ENCODE data around the gene JMJD6. TPM values are rescaled to one million over a fixed set of nuclear protein-coding genes. Genes with fewer than 3 reads are reported as not detected.
"Not testable (repeated sequence)": the region's sequence is repeated elsewhere in the genome, so short reads cannot be mapped to it uniquely, and the experiment has no call there.

Gene JMJD6
- polyA plus RNA-seq, 1 donor: 32.7 TPM

DNA sequence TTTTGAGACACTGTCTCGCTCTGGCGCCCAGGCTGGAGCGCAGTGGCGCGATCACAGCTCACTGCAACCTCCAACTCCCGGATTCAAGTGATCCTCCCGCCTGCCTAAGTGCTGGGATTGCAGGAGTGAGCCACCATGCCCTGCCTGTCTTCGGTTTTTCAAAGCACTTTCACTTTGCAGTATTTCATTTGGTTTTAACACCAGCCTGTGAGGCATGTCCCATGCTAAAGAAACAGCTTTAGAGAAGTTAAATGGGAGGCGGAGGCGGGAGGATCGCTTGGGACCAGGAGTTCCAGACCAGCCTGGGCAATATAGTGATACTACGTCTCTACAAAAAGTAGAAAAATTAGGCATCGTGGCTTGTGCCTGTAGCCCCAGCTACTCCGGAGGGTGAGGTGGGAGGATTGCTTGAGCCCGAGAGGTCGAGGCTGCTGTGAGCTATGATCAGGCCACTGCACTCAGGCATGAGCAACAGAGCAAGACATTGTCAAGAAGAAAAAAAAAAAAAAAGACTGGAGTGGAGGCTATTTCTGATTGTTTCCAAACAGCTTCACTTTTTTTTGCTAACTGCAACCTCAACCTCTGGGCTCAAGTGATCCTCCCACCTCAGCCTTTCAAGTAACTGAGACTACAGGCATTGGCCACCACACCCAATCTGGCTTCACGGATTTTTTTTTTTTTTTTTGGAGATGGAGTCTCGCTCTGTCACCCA is 1.5 kb upstream of the JMJD6 start:
- no peaks in the 10 kb centered on the region for H3K27me3 ChIP-seq (ENCODE audit: control insufficient read depth, insufficient read depth, low read length)
- peak in 1 of 2 donors; percentile 46 for DNase-seq
- peaks cover 30% of the 10 kb centered on the region for H3K36me3 ChIP-seq (ENCODE audit: control insufficient read depth, insufficient read depth, low read length)
- peak overlapping the region; percentile 93 for H3K4me3 ChIP-seq (ENCODE audit: low read length)
- no peaks in the 10 kb centered on the region for H3K9me3 ChIP-seq (ENCODE audit: control insufficient read depth, low read depth, low read length)
- peaks cover 24% of the 10 kb centered on the region for H3K4me1 ChIP-seq (ENCODE audit: control insufficient read depth, insufficient read depth, low read length)
- 82% methylated on average over 3 of the region's 18 CpGs for WGBS (ENCODE audit: insufficient coverage, low lambda C conversion rate)
- H3K27ac ChIP-seq (ENCODE audit: low read length): peak overlapping the region; percentile 100

GRCh38 chr17:76726776-76727718 is 641 bp upstream of the JMJD6 start, which contains the start of gene METTL23:
Gene METTL23 (plus strand): TSS chr17:76726839. CDS start chr17:76729711, 2,872 bp downstream.
- H3K27ac ChIP-seq (ENCODE audit: low read length): peak within 1 kb of the TSS; percentile 100
- no peaks in the 10 kb centered on the region for H3K9me3 ChIP-seq (ENCODE audit: control insufficient read depth, low read depth, low read length)
- peaks cover 22% of the 10 kb centered on the region for H3K4me1 ChIP-seq (ENCODE audit: control insufficient read depth, insufficient read depth, low read length)
- no peaks in the 10 kb centered on the region for H3K27me3 ChIP-seq (ENCODE audit: control insufficient read depth, insufficient read depth, low read length)
- DNase-seq: peak; percentile 79 to 86
- peaks cover 32% of the 10 kb centered on the region for H3K36me3 ChIP-seq (ENCODE audit: control insufficient read depth, insufficient read depth, low read length)
- peak within 1 kb of the TSS; percentile 93 for H3K4me3 ChIP-seq (ENCODE audit: low read length)
- WGBS (ENCODE audit: insufficient coverage, low lambda C conversion rate): no CpG with 5 or more reads among the region's 71 CpGs

DNA sequence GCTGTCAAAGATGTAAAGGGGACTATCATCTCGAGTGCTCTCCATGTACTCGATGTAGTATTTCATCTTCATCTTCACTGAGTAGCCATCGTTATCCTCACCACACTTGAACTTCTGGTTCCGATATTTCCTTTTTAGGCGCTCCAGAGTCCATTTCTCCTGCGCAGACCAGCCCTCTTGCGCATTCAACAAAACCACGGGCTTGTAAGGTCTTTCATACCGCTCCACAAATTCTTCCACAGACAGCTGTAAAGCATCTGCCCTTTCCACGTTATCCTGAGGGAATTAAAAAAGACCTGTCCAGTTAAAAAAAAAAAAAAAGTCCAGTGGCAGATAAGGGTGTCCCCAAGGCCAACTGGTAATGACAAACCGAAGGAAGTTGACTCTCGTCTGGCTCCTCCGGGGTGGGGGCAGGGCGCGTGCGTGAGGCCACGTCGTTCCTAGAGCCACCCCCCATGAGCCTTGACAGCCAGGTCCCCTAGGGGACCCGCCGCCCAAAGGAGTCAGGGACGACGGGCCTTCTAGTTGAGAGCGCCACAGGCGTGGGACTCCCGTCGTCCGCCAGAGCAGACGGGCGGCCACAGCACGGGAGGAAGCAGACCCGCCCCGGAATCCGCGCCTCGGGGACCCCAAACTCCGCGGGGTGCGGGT is 701 bp downstream of the JMJD6 start:
- Histone ChIP-seq H3K27ac (ENCODE audit: low read length) (peak overlapping the region; percentile 100), H3K9me3 (ENCODE audit: control insufficient read depth, low read depth, low read length) (no peaks in the 10 kb centered on the region), H3K27me3 (ENCODE audit: control insufficient read depth, insufficient read depth, low read length) (no peaks in the 10 kb centered on the region), H3K4me3 (ENCODE audit: low read length) (peak overlapping the region; percentile 93), H3K4me1 (ENCODE audit: control insufficient read depth, insufficient read depth, low read length) (peaks cover 22% of the 10 kb centered on the region), H3K36me3 (ENCODE audit: control insufficient read depth, insufficient read depth, low read length) (peaks cover 42% of the 10 kb centered on the region)
- 13% methylated on average over 4 of the region's 38 CpGs for WGBS (ENCODE audit: insufficient coverage, low lambda C conversion rate)
- DNase-seq: peak; percentile 68 to 88

DNA sequence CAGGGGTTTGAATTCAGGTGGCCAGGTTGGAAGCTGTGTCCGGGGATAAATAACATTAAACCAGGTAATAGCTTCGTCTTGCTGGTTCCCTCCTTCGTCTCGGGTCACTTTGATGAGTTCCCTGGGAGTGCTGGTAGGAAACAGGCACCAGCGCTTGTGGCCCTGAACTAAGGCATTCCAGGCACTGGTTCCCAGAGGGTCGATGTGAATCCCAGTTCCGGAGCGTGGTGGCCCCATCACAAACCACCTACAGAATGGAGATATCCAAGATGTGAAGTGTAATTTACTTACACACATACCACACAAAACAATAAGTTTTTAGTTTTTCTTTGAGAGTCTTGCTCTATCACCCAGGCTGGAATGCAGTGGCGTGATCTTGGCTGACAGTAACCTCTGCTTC is 2.6 kb downstream of the JMJD6 start:
- no CpG with 5 or more reads among the region's 9 CpGs for WGBS (ENCODE audit: insufficient coverage, low lambda C conversion rate)
- Histone ChIP-seq H3K27me3 (ENCODE audit: control insufficient read depth, insufficient read depth, low read length) (no peaks in the 10 kb centered on the region), H3K4me3 (ENCODE audit: low read length) (no peak overlapping the region), H3K9me3 (ENCODE audit: control insufficient read depth, low read depth, low read length) (no peaks in the 10 kb centered on the region), H3K4me1 (ENCODE audit: control insufficient read depth, insufficient read depth, low read length) (peaks cover 22% of the 10 kb centered on the region), H3K27ac (ENCODE audit: low read length) (no peak overlapping the region), H3K36me3 (ENCODE audit: control insufficient read depth, insufficient read depth, low read length) (peaks cover 56% of the 10 kb centered on the region)
- DNase-seq: no peak

DNA sequence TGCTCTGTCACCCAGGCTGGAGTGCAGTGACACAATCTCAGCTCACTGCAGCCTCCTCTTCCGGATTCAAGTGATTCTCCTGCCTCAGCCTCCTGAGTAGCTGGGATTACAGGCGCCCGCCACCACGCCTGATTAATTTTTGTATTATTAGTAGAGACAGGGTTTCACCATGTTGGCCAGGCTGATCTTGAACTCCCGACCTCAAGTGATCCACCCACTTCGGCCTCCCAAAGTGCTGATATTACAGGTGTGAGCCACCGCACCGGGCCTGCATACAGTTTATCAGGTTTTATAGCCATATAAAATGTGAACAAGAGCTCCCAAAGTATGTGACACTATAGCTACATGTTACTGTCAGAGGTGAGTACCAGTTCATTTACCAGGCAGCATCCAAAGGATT is 3.4 kb downstream of the JMJD6 start:
- not testable (repeated sequence) for H3K27me3 ChIP-seq (ENCODE audit: control insufficient read depth, insufficient read depth, low read length); DNase-seq; H3K4me3 ChIP-seq (ENCODE audit: low read length); H3K27ac ChIP-seq (ENCODE audit: low read length); H3K9me3 ChIP-seq (ENCODE audit: control insufficient read depth, low read depth, low read length)
- Histone ChIP-seq H3K4me1 (ENCODE audit: control insufficient read depth, insufficient read depth, low read length) (peaks cover 19% of the 10 kb centered on the region), H3K36me3 (ENCODE audit: control insufficient read depth, insufficient read depth, low read length) (peaks cover 65% of the 10 kb centered on the region)
- WGBS (ENCODE audit: insufficient coverage, low lambda C conversion rate): no CpG with 5 or more reads among the region's 8 CpGs

DNA sequence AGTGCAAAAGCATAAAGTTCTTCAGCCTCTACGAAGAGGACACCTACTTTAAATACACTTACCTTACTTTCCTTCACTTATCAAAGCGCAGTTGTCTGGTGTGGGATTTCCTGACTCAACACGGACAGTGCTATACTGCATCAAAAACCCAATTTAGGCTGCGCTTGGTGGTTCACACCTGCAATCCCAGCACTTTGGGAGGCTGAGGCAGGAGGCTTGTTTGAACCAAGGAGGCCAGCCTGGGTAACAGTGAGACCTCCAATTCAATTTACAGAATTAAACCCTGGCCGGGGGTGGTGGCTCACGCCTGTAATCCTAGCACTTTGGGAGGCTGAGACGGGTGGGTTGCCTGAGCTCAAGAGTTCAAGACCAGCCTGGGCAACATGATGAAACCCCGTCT is 4.1 kb downstream of the JMJD6 start:
- 83% methylated on average over 1 of the region's 8 CpGs for whole genome bisulfite sequencing (ENCODE audit: insufficient coverage, low lambda C conversion rate)
- DNase-seq: no peak
- Histone ChIP-seq H3K27me3 (ENCODE audit: control insufficient read depth, insufficient read depth, low read length) (no peaks in the 10 kb centered on the region), H3K9me3 (ENCODE audit: control insufficient read depth, low read depth, low read length) (no peaks in the 10 kb centered on the region), H3K36me3 (ENCODE audit: control insufficient read depth, insufficient read depth, low read length) (peaks cover 71% of the 10 kb centered on the region), H3K27ac (ENCODE audit: low read length) (no peak overlapping the region), H3K4me1 (ENCODE audit: control insufficient read depth, insufficient read depth, low read length) (peaks cover 12% of the 10 kb centered on the region), H3K4me3 (ENCODE audit: low read length) (no peak overlapping the region)

DNA sequence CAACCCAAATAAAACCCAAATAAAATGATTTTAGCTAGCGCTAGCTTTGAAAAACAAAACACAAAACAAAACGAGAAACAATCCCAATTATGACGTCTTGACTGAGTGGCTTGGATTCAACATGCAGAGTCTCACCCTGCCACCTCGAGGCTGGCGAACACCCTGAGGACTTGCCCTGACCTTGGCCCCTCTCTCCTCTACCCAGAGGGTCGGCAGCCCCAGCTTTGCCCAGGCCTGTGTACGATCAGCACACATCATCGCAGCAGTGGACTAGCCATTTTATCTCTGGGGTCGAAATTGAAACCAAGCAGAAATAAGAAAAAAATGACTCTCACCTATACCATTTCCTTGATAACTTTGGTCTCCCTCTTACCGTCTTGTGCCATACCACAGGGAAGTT is 4.9 kb downstream of the JMJD6 start:
- WGBS (ENCODE audit: insufficient coverage, low lambda C conversion rate): no CpG with 5 or more reads among the region's 10 CpGs
- H3K27ac ChIP-seq (ENCODE audit: low read length): no peak overlapping the region
- peaks cover 79% of the 10 kb centered on the region for H3K36me3 ChIP-seq (ENCODE audit: control insufficient read depth, insufficient read depth, low read length)

DNA sequence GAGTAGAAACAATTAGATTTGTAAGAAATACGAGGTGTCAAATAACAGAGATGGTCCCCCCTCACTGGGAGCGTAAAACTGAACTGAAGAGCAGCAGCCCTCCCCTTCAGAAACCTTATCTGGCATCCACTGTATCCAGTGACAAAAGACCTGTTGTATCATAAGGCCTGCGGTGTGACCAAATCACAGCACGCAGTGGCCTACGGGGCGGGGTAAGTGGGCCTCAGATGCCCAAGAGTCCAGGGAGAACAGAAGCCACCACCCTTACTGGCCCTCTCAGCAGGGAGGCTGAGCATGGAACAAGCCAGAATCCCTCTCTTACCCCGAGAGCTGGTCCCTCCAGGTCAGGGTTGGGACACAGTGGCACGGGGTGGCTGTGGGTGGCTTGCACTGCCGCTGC is 5.5 kb downstream of the JMJD6 start:
- H3K4me1 ChIP-seq (ENCODE audit: control insufficient read depth, insufficient read depth, low read length): peaks cover 20% of the 10 kb centered on the region
- no peak overlapping the region for H3K27ac ChIP-seq (ENCODE audit: low read length)
- H3K27me3 ChIP-seq (ENCODE audit: control insufficient read depth, insufficient read depth, low read length): no peaks in the 10 kb centered on the region
- H3K4me3 ChIP-seq (ENCODE audit: low read length): no peak overlapping the region
- no peaks in the 10 kb centered on the region for H3K9me3 ChIP-seq (ENCODE audit: control insufficient read depth, low read depth, low read length)
- DNase-seq: no peak
- peaks cover 84% of the 10 kb centered on the region for H3K36me3 ChIP-seq (ENCODE audit: control insufficient read depth, insufficient read depth, low read length)
- WGBS (ENCODE audit: insufficient coverage, low lambda C conversion rate): 100% methylated on average over 1 of the region's 9 CpGs

More for the DNA sequence above, 4.9 kb downstream of the JMJD6 start:
- no peak for DNase-seq
- Histone ChIP-seq H3K4me3 (ENCODE audit: low read length) (no peak overlapping the region), H3K9me3 (ENCODE audit: control insufficient read depth, low read depth, low read length) (no peaks in the 10 kb centered on the region), H3K4me1 (ENCODE audit: control insufficient read depth, insufficient read depth, low read length) (peaks cover 18% of the 10 kb centered on the region), H3K27me3 (ENCODE audit: control insufficient read depth, insufficient read depth, low read length) (no peaks in the 10 kb centered on the region)

GRCh38 chr17:76720211-76720610 is 6.2 kb downstream of the JMJD6 start:
- no peak for DNase-seq
- no peaks in the 10 kb centered on the region for H3K9me3 ChIP-seq (ENCODE audit: control insufficient read depth, low read depth, low read length)
- no peaks in the 10 kb centered on the region for H3K27me3 ChIP-seq (ENCODE audit: control insufficient read depth, insufficient read depth, low read length)
- H3K27ac ChIP-seq (ENCODE audit: low read length): no peak overlapping the region
- H3K4me1 ChIP-seq (ENCODE audit: control insufficient read depth, insufficient read depth, low read length): peaks cover 15% of the 10 kb centered on the region
- peaks cover 92% of the 10 kb centered on the region for H3K36me3 ChIP-seq (ENCODE audit: control insufficient read depth, insufficient read depth, low read length)
- 80% methylated on average over 1 of the region's 9 CpGs for WGBS (ENCODE audit: insufficient coverage, low lambda C conversion rate)
- H3K4me3 ChIP-seq (ENCODE audit: low read length): no peak overlapping the region

DNA sequence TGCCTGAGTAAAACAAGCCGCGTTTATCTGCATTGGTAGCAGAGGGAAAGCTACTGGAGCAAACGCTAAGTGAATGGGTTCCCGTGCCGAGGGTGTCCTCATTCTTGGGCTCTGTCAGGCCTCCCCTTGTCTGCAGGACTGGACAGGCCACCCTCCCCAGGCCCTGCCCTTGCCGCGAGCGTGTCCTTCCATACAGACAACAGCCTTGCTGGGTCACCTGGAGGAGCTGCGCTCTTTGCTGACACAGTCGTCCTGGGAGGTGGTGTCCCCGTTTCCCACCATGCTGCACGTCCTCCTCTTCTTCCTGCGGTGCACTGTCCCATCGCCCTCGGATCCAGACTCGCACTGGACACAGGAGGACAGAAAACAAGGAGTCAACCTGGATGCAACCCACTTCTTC is 7.9 kb downstream of the JMJD6 start:
- H3K36me3 ChIP-seq (ENCODE audit: control insufficient read depth, insufficient read depth, low read length): peaks cover 88% of the 10 kb centered on the region

More for the DNA sequence above, 7.9 kb downstream of the JMJD6 start:
- Histone ChIP-seq H3K27ac (ENCODE audit: low read length) (no peak overlapping the region), H3K4me1 (ENCODE audit: control insufficient read depth, insufficient read depth, low read length) (peaks cover 7% of the 10 kb centered on the region), H3K4me3 (ENCODE audit: low read length) (no peak overlapping the region), H3K9me3 (ENCODE audit: control insufficient read depth, low read depth, low read length) (no peaks in the 10 kb centered on the region), H3K27me3 (ENCODE audit: control insufficient read depth, insufficient read depth, low read length) (no peaks in the 10 kb centered on the region)
- no CpG with 5 or more reads among the region's 16 CpGs for WGBS (ENCODE audit: insufficient coverage, low lambda C conversion rate)
- DNase-seq: no peak

All from large intestine (tissue), 3 donors.